Muscle of arm (tissue), 12 donors: ENCODE results near the gene MRPL20. TPM values are rescaled to one million over a fixed set of nuclear protein-coding genes. Genes with fewer than 3 reads are reported as not detected.
"Not testable (repeated sequence)": the region's sequence is repeated elsewhere in the genome, so short reads cannot be mapped to it uniquely, and the experiment has no call there.

Source experiments
- DNase-seq: peaks from one replicate; pipeline ENCODE4 v3.0.0-alpha.2; 2013
- polyA plus RNA-seq, 12 donors: library from polyadenylated mRNA; unstranded; fragments of 120-200 nt; gene quantifications; one replicate each; pipeline ENCODE4 v1.2.1, GENCODE V29; 2013; ENCODE audit not compliant: insufficient read length in 12 of 12

Gene MRPL20
- polyA plus RNA-seq, 12 donors: 96.9 to 118 (median 106) TPM; not detected in 1

GRCh38 chr1:1391225-1391624, 15.9 kb downstream of the MRPL20 start:
- DNase-seq: no peak

GRCh38 chr1:1390675-1391074, 16.4 kb downstream of the MRPL20 start:
- DNase-seq: no peak

GRCh38 chr1:1388078-1388472, 19.0 kb downstream of the MRPL20 start:
- no peak for DNase-seq

GRCh38 chr1:1387098-1388077, 19.7 kb downstream of the MRPL20 start:
- no peak for DNase-seq

- no peak for DNase-seq
Observed at GRCh38 chr1:1385931-1386330, 21.2 kb downstream of the MRPL20 start.

- DNase-seq: not testable (repeated sequence)
Observed at GRCh38 chr1:1385339-1385738, 21.8 kb downstream of the MRPL20 start.

GRCh38 chr1:1381294-1381693, 25.8 kb downstream of the MRPL20 start:
- DNase-seq: no peak

GRCh38 chr1:1380860-1381259, 26.2 kb downstream of the MRPL20 start:
- no peak for DNase-seq

- no peak for DNase-seq
Observed at GRCh38 chr1:1377540-1378205, 29.4 kb downstream of the MRPL20 start.

- DNase-seq: no peak
Observed at GRCh38 chr1:1376551-1377226, 30.4 kb downstream of the MRPL20 start.

- peak; percentile 100 for DNase-seq
Observed at GRCh38 chr1:1374929-1375662, 32.0 kb downstream of the MRPL20 start, which contains the start of gene AURKAIP1. AURKAIP1 (minus strand) TSS chr1:1375207; CDS start chr1:1374756, 451 bp downstream.

GRCh38 chr1:1374589-1374928, 32.5 kb downstream of the MRPL20 start:
- DNase-seq: no peak

- DNase-seq: no peak
Observed at GRCh38 chr1:1373815-1374588, 33.1 kb downstream of the MRPL20 start.

GRCh38 chr1:1373051-1373814, 33.9 kb downstream of the MRPL20 start:
- DNase-seq: no peak

- peak; percentile 55 for DNase-seq
Observed at GRCh38 chr1:1371746-1372711, 35.1 kb downstream of the MRPL20 start.

GRCh38 chr1:1371364-1371745, 35.7 kb downstream of the MRPL20 start:
- DNase-seq: no peak

GRCh38 chr1:1370771-1371300, 36.3 kb downstream of the MRPL20 start:
- DNase-seq: no peak

- not testable (repeated sequence) for DNase-seq
Observed at GRCh38 chr1:1370094-1370493, 37.0 kb downstream of the MRPL20 start.

- DNase-seq: no peak
Observed at GRCh38 chr1:1367315-1367714, 39.8 kb downstream of the MRPL20 start.
